ENCODE measurements around the gene TOX3.

TOX3 gene

DNA sequence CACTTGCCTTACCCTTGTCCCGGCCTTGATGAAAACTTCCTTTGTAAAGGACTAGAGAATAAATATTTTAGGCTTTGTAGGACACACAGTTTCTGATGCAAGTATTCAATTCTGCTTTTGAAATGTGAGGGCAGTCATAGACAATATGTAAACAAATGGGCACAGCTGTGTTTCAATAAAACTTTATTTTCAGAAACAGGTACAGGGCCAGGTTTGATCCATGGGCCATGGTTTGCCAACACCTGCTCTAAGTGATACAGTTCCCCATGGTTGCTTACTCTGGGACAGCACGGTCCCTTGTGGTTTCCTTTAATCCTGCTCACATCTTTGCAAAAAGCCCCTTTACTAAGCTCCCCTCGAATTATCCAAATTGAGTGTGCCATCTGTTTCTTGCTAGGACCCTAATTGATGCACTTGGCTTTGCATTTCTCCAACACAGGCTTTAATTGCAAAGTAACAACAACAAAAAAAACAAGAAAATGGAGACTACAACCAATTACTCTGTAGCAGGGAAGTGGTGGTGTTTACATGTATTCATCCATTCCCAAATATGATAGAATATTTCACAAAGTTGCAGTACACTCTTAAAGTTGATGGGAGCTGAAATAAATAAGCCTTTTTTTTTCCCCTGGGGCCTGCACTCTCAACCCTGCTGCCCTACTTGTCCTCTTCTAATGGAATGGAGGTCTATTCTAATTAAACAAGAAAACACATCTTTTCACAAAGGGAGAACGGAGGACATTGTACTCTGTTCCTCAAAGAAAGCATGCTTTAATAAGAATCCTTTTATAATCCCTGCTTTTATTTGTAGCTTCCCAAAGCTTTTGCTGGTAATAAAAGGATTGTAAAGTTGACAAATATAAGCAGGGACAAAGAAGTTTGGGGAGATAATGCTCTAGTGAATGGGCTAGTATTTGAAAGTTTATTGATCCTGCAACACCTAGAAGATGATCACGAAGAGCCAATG is 37.7 kb upstream of the TOX3 start:
- TF ChIP-seq CTCF (IDR thresholded peaks at IDR 0.05; ENCODE audit: control extremely low read depth, extremely low read depth, low read depth, missing control alignments): no peak
- ChIA-PET CTCF (interaction anchor here (1.0 to 1.8 kb wide), 2 partner anchors 11 to 14 kb away, joined by 3 to 4 read pairs; no protein-coding TSS in a partner anchor), POLR2A (no interaction called here)
- no peak for DNase-seq (ENCODE audit: extremely low spot score)

- CTCF ChIA-PET: no interaction called here
- DNase-seq (ENCODE audit: extremely low spot score): no peak
Measured at GRCh38 chr16:52581530-52581929, 34.6 kb upstream of the TOX3 start.

GRCh38 chr16:52580488-52580887 is 33.5 kb upstream of the TOX3 start:
- no peak for TF ChIP-seq CTCF (IDR thresholded peaks at IDR 0.05; ENCODE audit: control extremely low read depth, extremely low read depth, low read depth, missing control alignments)
- ChIA-PET CTCF (no interaction called here), POLR2A (no interaction called here)
- no peak for DNase-seq (ENCODE audit: extremely low spot score)

More at GRCh38 chr16:52581530-52581929, 34.6 kb upstream of the TOX3 start:
- POLR2A ChIA-PET: no interaction called here
- TF ChIP-seq CTCF (IDR thresholded peaks at IDR 0.05; ENCODE audit: control extremely low read depth, extremely low read depth, low read depth, missing control alignments): no peak

DNA sequence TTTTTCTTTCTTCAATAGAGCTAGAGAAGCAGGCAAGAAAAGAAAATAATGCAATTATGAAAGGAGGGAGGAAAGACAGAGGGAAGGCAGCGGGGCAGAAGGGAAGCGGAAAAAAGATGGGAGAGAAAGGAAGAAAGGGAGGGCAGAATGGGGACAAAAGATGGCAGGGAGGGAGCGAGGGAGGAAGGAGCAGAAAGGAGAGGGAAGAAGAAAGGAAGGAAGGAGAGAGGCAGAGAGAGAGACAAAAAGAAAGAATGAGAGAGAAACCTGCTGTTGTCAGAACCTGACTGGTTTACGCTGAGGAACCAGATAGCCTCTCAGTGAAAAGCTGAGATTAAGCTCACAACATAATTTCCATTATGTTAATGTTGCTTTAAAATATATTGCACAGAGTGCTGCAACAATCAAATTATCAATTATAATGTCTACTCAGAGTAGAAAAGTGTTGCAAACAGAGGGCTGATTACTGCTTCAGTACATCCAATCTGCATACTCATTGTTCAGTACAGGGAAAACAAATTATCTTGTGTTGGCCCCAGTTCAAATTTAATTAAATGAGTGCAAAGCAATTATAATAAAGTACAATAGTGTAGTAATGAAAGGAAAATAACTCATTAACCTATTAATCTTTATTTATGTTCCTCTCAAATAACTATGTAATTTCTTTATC is 32.0 kb upstream of the TOX3 start:
- POLR2A ChIA-PET: no interaction called here
- CTCF ChIA-PET: no interaction called here
- no peak for DNase-seq (ENCODE audit: extremely low spot score)
- no peak for TF ChIP-seq CTCF (IDR thresholded peaks at IDR 0.05; ENCODE audit: control extremely low read depth, extremely low read depth, low read depth, missing control alignments)

DNA sequence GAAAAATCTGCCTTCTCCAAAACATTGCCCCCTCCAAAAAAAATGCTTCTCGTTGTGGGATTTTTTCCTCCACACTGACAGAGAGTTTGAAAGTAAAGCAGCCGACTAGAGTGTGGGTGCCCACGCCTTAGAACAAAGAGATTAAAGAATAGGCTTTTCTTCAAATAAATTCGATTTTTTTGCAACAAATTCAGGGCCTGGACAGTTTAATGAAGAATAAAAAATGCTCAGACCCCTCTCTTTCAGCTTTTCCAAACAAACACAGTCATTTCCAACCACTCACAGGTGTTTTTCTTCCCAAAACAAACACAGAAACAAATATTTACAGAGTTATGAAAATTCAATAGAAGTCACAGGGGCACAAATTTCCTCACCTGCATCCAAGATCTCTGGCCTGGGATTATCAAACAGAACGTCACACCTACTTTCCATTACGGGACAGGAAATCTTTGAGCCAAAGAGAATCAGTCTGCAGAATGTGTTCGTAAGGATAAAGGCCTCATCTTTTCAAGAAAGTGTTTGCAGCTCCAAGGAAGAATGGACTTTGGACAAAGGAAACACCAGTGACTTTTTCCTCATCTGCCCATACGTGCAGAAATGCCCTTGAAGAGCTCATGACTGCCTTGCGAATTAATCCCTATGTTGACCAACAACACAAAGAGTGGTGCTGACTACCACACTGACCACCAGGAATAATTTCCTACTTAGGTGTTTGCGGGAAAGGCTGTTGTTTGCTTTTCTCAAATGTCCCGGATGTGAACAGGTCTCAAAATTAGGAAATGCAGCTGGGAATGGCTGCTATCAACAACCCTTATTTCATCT is 31.3 kb upstream of the TOX3 start:
- CTCF ChIA-PET: interaction anchor here (1.2 kb wide), 1 partner anchor 8 kb away, joined by 3 read pairs; no protein-coding TSS in a partner anchor
- TF ChIP-seq CTCF (IDR thresholded peaks at IDR 0.05; ENCODE audit: control extremely low read depth, extremely low read depth, low read depth, missing control alignments): no peak
- no peak for DNase-seq (ENCODE audit: extremely low spot score)
- POLR2A ChIA-PET: no interaction called here

DNA sequence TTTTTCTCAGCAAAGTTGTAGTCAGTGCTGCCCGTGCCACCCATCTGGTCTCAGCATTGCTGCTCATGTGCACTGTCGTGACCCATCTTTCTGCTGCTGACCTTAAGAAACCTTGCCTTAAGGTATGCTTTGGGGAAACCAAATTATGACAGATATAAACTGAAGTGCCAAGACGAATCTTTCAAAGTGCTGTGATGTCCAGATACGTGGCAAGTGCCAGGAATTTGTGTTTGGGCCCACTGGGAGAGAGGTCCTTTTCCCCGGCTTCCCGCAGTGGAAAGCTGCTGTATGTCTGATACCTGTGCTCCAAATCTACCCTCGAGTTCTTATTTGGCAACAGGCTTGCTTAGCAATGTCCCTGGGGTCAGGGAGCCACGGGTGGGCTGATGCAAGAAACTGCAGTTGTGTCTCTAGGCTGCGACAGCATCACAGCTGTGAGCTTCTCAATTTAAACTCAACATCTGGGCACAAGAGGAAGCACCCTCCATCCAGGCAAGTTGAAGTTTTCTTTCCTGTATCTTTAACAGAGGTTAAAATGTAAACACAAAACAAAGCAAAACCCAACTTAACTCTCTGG is 30.3 kb upstream of the TOX3 start:
- ChIA-PET CTCF (interaction anchor here (1.2 kb wide), 1 partner anchor 9 kb away, joined by 3 read pairs; no protein-coding TSS in a partner anchor), POLR2A (no interaction called here)
- no peak for TF ChIP-seq CTCF (IDR thresholded peaks at IDR 0.05; ENCODE audit: control extremely low read depth, extremely low read depth, low read depth, missing control alignments)
- DNase-seq (ENCODE audit: extremely low spot score): no peak

Data from GM10248 (cell line).